ENCODE results near the gene PRIM1. TPM values are rescaled to one million over a fixed set of nuclear protein-coding genes. Genes with fewer than 3 reads are reported as not detected.

The PRIM1 gene
- total RNA-seq, 1 experiment from 2014 or later: 50.7 TPM

DNA sequence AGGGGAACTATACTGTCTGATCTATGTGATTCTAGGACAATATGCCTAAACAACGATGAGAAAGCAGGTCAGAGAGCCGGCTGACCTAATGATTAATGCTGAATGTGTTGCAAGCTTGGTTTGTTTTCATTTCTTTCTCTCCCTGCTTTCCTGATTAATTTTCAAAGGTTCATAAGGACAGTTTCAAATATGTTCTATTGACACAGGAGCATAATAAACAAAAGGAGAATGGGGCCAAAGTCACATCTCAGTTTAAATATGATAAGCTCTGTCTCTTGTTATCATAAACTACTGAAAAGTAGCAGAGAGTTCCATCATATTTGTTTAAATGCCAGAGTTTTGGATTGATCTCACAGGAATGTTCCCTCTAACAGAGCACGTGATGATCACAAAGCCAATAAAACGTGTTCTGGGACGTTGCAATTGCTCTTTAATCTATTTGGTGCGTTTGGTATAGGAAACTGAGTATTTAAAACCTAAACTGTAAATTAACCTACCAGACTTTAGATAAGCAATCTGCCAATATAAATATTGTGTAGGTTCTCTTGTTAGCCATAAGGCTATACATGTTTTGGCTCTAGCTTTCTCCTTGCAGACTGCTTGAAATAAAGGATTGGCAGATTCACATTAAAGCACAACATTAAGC, 7.3 kb upstream of the PRIM1 start:
- H3K27me3 ChIP-seq (ENCODE audit: insufficient read depth, low read length): no peaks in the 10 kb centered on the region
- H2AK5ac ChIP-seq (ENCODE audit: insufficient read length, low read length): no peak overlapping the region
- H3K27ac Mint-ChIP-seq: no peak overlapping the region
- H3K4me2 ChIP-seq (ENCODE audit: insufficient read depth, insufficient read length, low read length): no peak overlapping the region
- H4K5ac ChIP-seq (ENCODE audit: insufficient read length, low read depth, low read length): no peak overlapping the region
- no peak overlapping the region for H2AFZ ChIP-seq (ENCODE audit: low read length)
- DNase-seq: no peak
- H2BK120ac ChIP-seq (ENCODE audit: low read depth, low read length, poor library complexity, severe bottlenecking): no peak overlapping the region
- no peak overlapping the region for H3T11ph ChIP-seq (ENCODE audit: low read length)
- H2BK5ac ChIP-seq (ENCODE audit: insufficient read length, low read length): no peak overlapping the region
- H2BK12ac ChIP-seq (ENCODE audit: insufficient read length, low read depth, low read length): no peak overlapping the region
- H3K4me1 ChIP-seq (ENCODE audit: insufficient read depth, low read length): no peaks in the 10 kb centered on the region
- H3K27me3 Mint-ChIP-seq (ENCODE audit: low read depth): no peaks in the 10 kb centered on the region
- no peak overlapping the region for H3K18ac ChIP-seq (ENCODE audit: insufficient read length, low read depth, low read length)
- no peak overlapping the region for H4K8ac ChIP-seq (replicated peaks; ENCODE audit: insufficient read length, low read depth, low read length)
- H3K4me1 Mint-ChIP-seq: peaks cover 5 to 10% of the 10 kb centered on the region in 2 experiments
- no peaks in the 10 kb centered on the region for H3K23me2 ChIP-seq (ENCODE audit: insufficient read length, low read depth, low read length, poor library complexity, severe bottlenecking)
- H3K79me2 ChIP-seq (ENCODE audit: insufficient read depth, low read length): no peaks in the 10 kb centered on the region
- no peak overlapping the region for H2BK15ac ChIP-seq (ENCODE audit: low read depth, low read length)
- no peaks in the 10 kb centered on the region for H3K9me3 ChIP-seq (ENCODE audit: control insufficient read depth, low read depth, low read length)
- no peak overlapping the region for H3K14ac ChIP-seq (ENCODE audit: insufficient read depth, low read length)
- no peak overlapping the region for H3K9ac ChIP-seq (ENCODE audit: extremely low read depth, insufficient read length, low read length)
- H3K36me3 Mint-ChIP-seq (ENCODE audit: insufficient read depth in 1 of 3, low read depth in 3 of 3): peaks cover 3 to 8% (median 6%) of the 10 kb centered on the region in 3 experiments; a peak in 5 of 7 replicates
- H3K56ac ChIP-seq (ENCODE audit: insufficient read length, low read depth, low read length): no peak overlapping the region
- TF ChIP-seq, protein P1, sequence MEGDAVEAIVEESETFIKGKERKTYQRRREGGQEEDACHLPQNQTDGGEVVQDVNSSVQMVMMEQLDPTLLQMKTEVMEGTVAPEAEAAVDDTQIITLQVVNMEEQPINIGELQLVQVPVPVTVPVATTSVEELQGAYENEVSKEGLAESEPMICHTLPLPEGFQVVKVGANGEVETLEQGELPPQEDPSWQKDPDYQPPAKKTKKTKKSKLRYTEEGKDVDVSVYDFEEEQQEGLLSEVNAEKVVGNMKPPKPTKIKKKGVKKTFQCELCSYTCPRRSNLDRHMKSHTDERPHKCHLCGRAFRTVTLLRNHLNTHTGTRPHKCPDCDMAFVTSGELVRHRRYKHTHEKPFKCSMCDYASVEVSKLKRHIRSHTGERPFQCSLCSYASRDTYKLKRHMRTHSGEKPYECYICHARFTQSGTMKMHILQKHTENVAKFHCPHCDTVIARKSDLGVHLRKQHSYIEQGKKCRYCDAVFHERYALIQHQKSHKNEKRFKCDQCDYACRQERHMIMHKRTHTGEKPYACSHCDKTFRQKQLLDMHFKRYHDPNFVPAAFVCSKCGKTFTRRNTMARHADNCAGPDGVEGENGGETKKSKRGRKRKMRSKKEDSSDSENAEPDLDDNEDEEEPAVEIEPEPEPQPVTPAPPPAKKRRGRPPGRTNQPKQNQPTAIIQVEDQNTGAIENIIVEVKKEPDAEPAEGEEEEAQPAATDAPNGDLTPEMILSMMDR (conservative IDR thresholded peaks at IDR 0.05): no peak
- H3K23ac ChIP-seq (ENCODE audit: insufficient read length, low read depth, low read length): no peak overlapping the region
- H3K4ac ChIP-seq (ENCODE audit: low read depth, low read length): no peak overlapping the region
- WGBS (ENCODE audit: extremely low coverage, insufficient read length, low lambda C conversion rate): no CpG with 5 or more reads among the region's 6 CpGs
- no peak overlapping the region for H3K27ac ChIP-seq (ENCODE audit: insufficient read length, low read depth, low read length)
- no peaks in the 10 kb centered on the region for H3K79me1 ChIP-seq (ENCODE audit: insufficient read depth, low read depth, low read length, poor library complexity, severe bottlenecking)
- H4K91ac ChIP-seq (ENCODE audit: insufficient read length, low read depth, low read length): no peak overlapping the region
- no peak overlapping the region for H2BK20ac ChIP-seq (ENCODE audit: low read depth, low read length, poor library complexity, severe bottlenecking)
- H3K4me3 Mint-ChIP-seq: no peak overlapping the region
- no peaks in the 10 kb centered on the region for H4K20me1 ChIP-seq (ENCODE audit: control insufficient read depth, insufficient read depth, insufficient read length)
- peaks cover 7 to 8% of the 10 kb centered on the region in 2 experiments for H3K9me3 Mint-ChIP-seq
